ENCODE measurements around the gene MLLT10.
"Not testable (repeated sequence)": the region's sequence is repeated elsewhere in the genome, so short reads cannot be mapped to it uniquely, and the experiment has no call there.

The MLLT10 gene

DNA sequence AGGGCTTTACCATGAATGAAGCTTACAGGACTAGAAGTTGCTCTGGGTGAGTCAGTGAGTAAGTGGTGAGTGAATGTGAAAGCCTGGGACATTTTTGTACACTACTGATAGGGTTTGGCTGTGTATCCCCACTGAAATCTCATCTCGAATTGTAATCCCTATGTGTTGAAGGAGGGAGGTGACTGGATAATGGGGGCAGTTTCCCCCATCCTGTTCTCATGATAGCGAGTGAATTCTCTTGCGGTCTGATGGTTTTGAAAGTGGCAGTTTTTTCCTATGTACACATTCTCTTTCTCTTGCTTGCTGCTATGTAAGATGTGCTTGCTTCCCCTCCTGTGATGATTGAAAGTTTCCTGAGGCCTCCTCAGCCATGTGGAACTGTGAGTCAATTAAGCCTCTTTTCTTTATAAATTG lies 47.4 kb downstream of the MLLT10 start:
- H3K27me3 ChIP-seq (ENCODE audit: control insufficient read depth in 1 of 2, insufficient read depth in 1 of 2, low read length in 2 of 2); H4K91ac ChIP-seq (ENCODE audit: low read length); H3K79me1 ChIP-seq (replicated peaks; ENCODE audit: low read length, poor library complexity, severe bottlenecking); H2BK12ac ChIP-seq (ENCODE audit: low read length in 2 of 2); H3K23ac ChIP-seq (ENCODE audit: low read length in 2 of 2); H2BK15ac ChIP-seq (ENCODE audit: low read depth, poor library complexity, severe bottlenecking); H3K18ac ChIP-seq (ENCODE audit: low read depth in 1 of 2, low read length in 2 of 2); H3K9ac ChIP-seq (ENCODE audit: low read length); H4K8ac ChIP-seq (ENCODE audit: low read length); H2BK5ac ChIP-seq (ENCODE audit: low read depth, low read length, poor library complexity, severe bottlenecking); H2AFZ ChIP-seq (ENCODE audit: low read depth, low read length); H3K4me3 ChIP-seq (ENCODE audit: insufficient read depth in 1 of 2, low read depth in 1 of 2, low read length in 2 of 2); H3K9me3 ChIP-seq (ENCODE audit: control insufficient read depth, low read length); H3K4me2 ChIP-seq (ENCODE audit: low read length, poor library complexity, severe bottlenecking); H3K4ac ChIP-seq (ENCODE audit: low read depth in 1 of 2, low read length in 2 of 2); H2BK120ac ChIP-seq (ENCODE audit: low read depth, low read length); H2AK5ac ChIP-seq (ENCODE audit: low read length, severe bottlenecking); H3K4me1 ChIP-seq (ENCODE audit: control insufficient read depth, insufficient read depth, low read depth, low read length); H3K14ac ChIP-seq (ENCODE audit: low read length in 2 of 2): not testable (repeated sequence)
- 78% methylated on average over 3 of the region's 3 CpGs for WGBS
- Histone ChIP-seq H3K36me3 (ENCODE audit: control insufficient read depth in 1 of 2, insufficient read depth in 2 of 2, low read depth in 1 of 2, low read length in 2 of 2) (peaks cover 7 to 22% of the 10 kb centered on the region in 2 experiments), H3K27ac (ENCODE audit: low read length, poor library complexity, severe bottlenecking) (peak overlapping the region; percentile 51)
- peak; percentile 68 for DNase-seq

GRCh38 chr10:21584834-21585530 lies 51.0 kb downstream of the MLLT10 start:
- 94% methylated on average over 6 of the region's 9 CpGs for WGBS
- no peak overlapping the region for H2BK12ac ChIP-seq (ENCODE audit: low read length in 2 of 2)
- no peak overlapping the region for H4K8ac ChIP-seq (ENCODE audit: low read length)
- no peak overlapping the region for H4K91ac ChIP-seq (ENCODE audit: low read length)
- no peaks in the 10 kb centered on the region for H3K9me3 ChIP-seq (ENCODE audit: control insufficient read depth, low read length)
- peaks cover 18 to 47% of the 10 kb centered on the region in 2 experiments for H3K36me3 ChIP-seq (ENCODE audit: control insufficient read depth in 1 of 2, insufficient read depth in 2 of 2, low read depth in 1 of 2, low read length in 2 of 2)
- H2BK15ac ChIP-seq (ENCODE audit: low read depth, poor library complexity, severe bottlenecking): no peak overlapping the region
- no peak overlapping the region for H2BK5ac ChIP-seq (ENCODE audit: low read depth, low read length, poor library complexity, severe bottlenecking)
- no peak overlapping the region for H3K14ac ChIP-seq (ENCODE audit: low read length in 2 of 2)
- H2BK120ac ChIP-seq (ENCODE audit: low read depth, low read length): no peak overlapping the region
- H3K4ac ChIP-seq (ENCODE audit: low read depth in 1 of 2, low read length in 2 of 2): no peak overlapping the region
- no peak overlapping the region for H3K4me2 ChIP-seq (ENCODE audit: low read length, poor library complexity, severe bottlenecking)
- no peaks in the 10 kb centered on the region for H3K27me3 ChIP-seq (ENCODE audit: control insufficient read depth in 1 of 2, insufficient read depth in 1 of 2, low read length in 2 of 2)
- no peak overlapping the region for H3K9ac ChIP-seq (ENCODE audit: low read length)
- H2AK5ac ChIP-seq (ENCODE audit: low read length, severe bottlenecking): no peak overlapping the region
- H3K18ac ChIP-seq (ENCODE audit: low read depth in 1 of 2, low read length in 2 of 2): no peak overlapping the region
- no peak overlapping the region for H3K4me3 ChIP-seq (ENCODE audit: insufficient read depth in 1 of 2, low read depth in 1 of 2, low read length in 2 of 2)
- H3K27ac ChIP-seq (ENCODE audit: low read length, poor library complexity, severe bottlenecking): no peak overlapping the region
- DNase-seq: no peak
- H3K79me1 ChIP-seq (replicated peaks; ENCODE audit: low read length, poor library complexity, severe bottlenecking): peaks cover 11% of the 10 kb centered on the region
- no peak overlapping the region for H2AFZ ChIP-seq (ENCODE audit: low read depth, low read length)
- H3K4me1 ChIP-seq (ENCODE audit: control insufficient read depth, insufficient read depth, low read depth, low read length): peaks cover 1% of the 10 kb centered on the region
- H3K23ac ChIP-seq (ENCODE audit: low read length in 2 of 2): no peak overlapping the region

DNA sequence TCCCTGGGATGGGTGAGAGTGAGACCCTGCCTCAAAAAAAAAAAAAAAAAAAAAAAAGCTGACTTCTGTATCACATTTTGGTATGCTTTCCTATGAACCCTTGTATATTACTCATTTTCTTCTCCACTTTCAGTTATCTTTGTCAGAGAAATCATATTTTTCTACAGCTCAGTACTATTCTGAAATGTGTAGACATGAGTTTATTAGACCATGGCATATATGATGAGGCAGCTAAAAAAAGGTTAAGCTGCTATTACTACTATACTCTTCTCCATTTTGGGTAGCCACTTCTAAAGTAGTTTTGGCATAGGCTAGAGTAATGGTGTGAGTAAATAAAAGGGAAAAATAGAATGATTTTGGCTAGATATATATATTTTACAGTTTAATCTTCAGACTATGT lies 53.4 kb downstream of the MLLT10 start:
- Histone ChIP-seq H3K36me3 (ENCODE audit: control insufficient read depth in 1 of 2, insufficient read depth in 2 of 2, low read depth in 1 of 2, low read length in 2 of 2) (peaks cover 18 to 65% of the 10 kb centered on the region in 2 experiments), H3K14ac (ENCODE audit: low read length in 2 of 2) (no peak overlapping the region), H3K9me3 (ENCODE audit: control insufficient read depth, low read length) (no peaks in the 10 kb centered on the region), H3K4me2 (ENCODE audit: low read length, poor library complexity, severe bottlenecking) (no peak overlapping the region), H2BK5ac (ENCODE audit: low read depth, low read length, poor library complexity, severe bottlenecking) (no peak overlapping the region), H3K9ac (ENCODE audit: low read length) (no peak overlapping the region), H3K27ac (ENCODE audit: low read length, poor library complexity, severe bottlenecking) (no peak overlapping the region), H3K27me3 (ENCODE audit: control insufficient read depth in 1 of 2, insufficient read depth in 1 of 2, low read length in 2 of 2) (no peaks in the 10 kb centered on the region), H4K8ac (ENCODE audit: low read length) (no peak overlapping the region), H2AFZ (ENCODE audit: low read depth, low read length) (no peak overlapping the region), H3K4ac (ENCODE audit: low read depth in 1 of 2, low read length in 2 of 2) (no peak overlapping the region), H3K18ac (ENCODE audit: low read depth in 1 of 2, low read length in 2 of 2) (no peak overlapping the region), H4K91ac (ENCODE audit: low read length) (no peak overlapping the region), H2BK120ac (ENCODE audit: low read depth, low read length) (no peak overlapping the region), H2BK12ac (ENCODE audit: low read length in 2 of 2) (no peak overlapping the region), H3K4me1 (ENCODE audit: control insufficient read depth, insufficient read depth, low read depth, low read length) (no peaks in the 10 kb centered on the region), H2AK5ac (ENCODE audit: low read length, severe bottlenecking) (no peak overlapping the region), H3K79me1 (replicated peaks; ENCODE audit: low read length, poor library complexity, severe bottlenecking) (peaks cover 14% of the 10 kb centered on the region), H2BK15ac (ENCODE audit: low read depth, poor library complexity, severe bottlenecking) (no peak overlapping the region), H3K23ac (ENCODE audit: low read length in 2 of 2) (no peak overlapping the region), H3K4me3 (ENCODE audit: insufficient read depth in 1 of 2, low read depth in 1 of 2, low read length in 2 of 2) (no peak overlapping the region)
- no peak for DNase-seq

GRCh38 chr10:21588159-21588558 lies 54.1 kb downstream of the MLLT10 start:
- not testable (repeated sequence) for H3K4me1 ChIP-seq (ENCODE audit: control insufficient read depth, insufficient read depth, low read depth, low read length); H3K27me3 ChIP-seq (ENCODE audit: control insufficient read depth in 1 of 2, insufficient read depth in 1 of 2, low read length in 2 of 2); H3K18ac ChIP-seq (ENCODE audit: low read depth in 1 of 2, low read length in 2 of 2); H2BK12ac ChIP-seq (ENCODE audit: low read length in 2 of 2); H3K4ac ChIP-seq (ENCODE audit: low read depth in 1 of 2, low read length in 2 of 2); H3K27ac ChIP-seq (ENCODE audit: low read length, poor library complexity, severe bottlenecking); H2AFZ ChIP-seq (ENCODE audit: low read depth, low read length); H4K8ac ChIP-seq (ENCODE audit: low read length); DNase-seq; H3K9me3 ChIP-seq (ENCODE audit: control insufficient read depth, low read length); H3K9ac ChIP-seq (ENCODE audit: low read length); H2AK5ac ChIP-seq (ENCODE audit: low read length, severe bottlenecking); H2BK15ac ChIP-seq (ENCODE audit: low read depth, poor library complexity, severe bottlenecking); H2BK5ac ChIP-seq (ENCODE audit: low read depth, low read length, poor library complexity, severe bottlenecking); H3K23ac ChIP-seq (ENCODE audit: low read length in 2 of 2); H2BK120ac ChIP-seq (ENCODE audit: low read depth, low read length); H3K4me2 ChIP-seq (ENCODE audit: low read length, poor library complexity, severe bottlenecking); H3K4me3 ChIP-seq (ENCODE audit: insufficient read depth in 1 of 2, low read depth in 1 of 2, low read length in 2 of 2); H4K91ac ChIP-seq (ENCODE audit: low read length); H3K14ac ChIP-seq (ENCODE audit: low read length in 2 of 2)
- Histone ChIP-seq H3K79me1 (replicated peaks; ENCODE audit: low read length, poor library complexity, severe bottlenecking) (peaks cover 15% of the 10 kb centered on the region), H3K36me3 (ENCODE audit: control insufficient read depth in 1 of 2, insufficient read depth in 2 of 2, low read depth in 1 of 2, low read length in 2 of 2) (peaks cover 18 to 64% of the 10 kb centered on the region in 2 experiments)
- 85% methylated on average over 5 of the region's 7 CpGs for WGBS
